Measurements from ENCODE around the gene DOK7. TPM values are rescaled to one million over a fixed set of nuclear protein-coding genes. Genes with fewer than 3 reads are reported as not detected.

Gene DOK7
- total RNA-seq, 1 experiment from 2014 or later: 7.6 TPM

DNA sequence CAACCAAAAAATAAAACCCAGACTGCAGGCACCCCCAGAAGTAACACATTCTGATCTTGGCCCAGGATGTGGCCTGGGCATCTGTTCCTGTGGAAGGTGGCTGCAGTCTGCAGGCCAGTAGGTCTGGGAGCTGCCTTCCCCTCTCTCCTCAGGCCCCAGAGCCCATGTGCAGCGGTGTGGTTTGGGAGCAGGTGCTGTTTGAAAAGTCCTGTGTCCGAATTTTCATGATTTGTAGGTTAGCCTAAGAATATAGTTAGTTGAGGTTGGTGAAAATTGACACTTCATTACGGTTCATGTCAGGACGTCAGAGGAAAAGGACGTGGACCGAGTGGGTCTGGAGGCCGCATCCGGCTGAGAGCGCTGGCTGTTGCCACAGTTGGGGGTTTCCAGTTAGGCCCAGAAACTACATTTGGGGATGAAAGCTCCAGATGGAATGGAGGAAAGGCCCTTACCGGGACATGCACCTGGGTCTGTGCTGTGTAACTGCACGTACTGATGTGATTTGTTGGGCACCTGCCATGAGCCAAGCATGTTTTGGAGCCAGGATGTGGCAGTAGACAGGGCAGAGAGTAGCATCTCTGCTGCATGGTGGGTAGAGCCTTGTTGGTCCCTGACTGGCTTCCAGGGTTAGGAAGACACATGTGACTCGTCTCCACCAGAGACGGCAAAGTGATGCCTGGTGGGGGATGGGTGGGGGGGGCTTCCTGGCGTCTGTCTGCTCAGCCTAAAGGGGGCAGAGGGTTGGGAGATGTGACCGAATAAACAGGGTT, 43.1 kb upstream of the DOK7 start:
- Histone ChIP-seq H3K79me2 (ENCODE audit: low read depth) (no peaks in the 10 kb centered on the region), H3K4me3 (no peak overlapping the region), H3K9me3 (ENCODE audit: insufficient read depth, low read depth) (no peaks in the 10 kb centered on the region), H3K36me3 (ENCODE audit: low read depth) (no peaks in the 10 kb centered on the region), H3K27me3 (ENCODE audit: insufficient read depth, low read depth) (no peaks in the 10 kb centered on the region), H3K4me1 (replicated peaks; ENCODE audit: insufficient read depth) (no peaks in the 10 kb centered on the region), H3K4me2 (no peak overlapping the region), H3F3A (ENCODE audit: insufficient read depth, low read depth) (no peaks in the 10 kb centered on the region), H3K27ac (no peak overlapping the region), H2AFZ (no peak overlapping the region), H4K20me1 (ENCODE audit: insufficient read depth) (no peaks in the 10 kb centered on the region), H3K9me2 (ENCODE audit: insufficient read depth) (no peaks in the 10 kb centered on the region)
- TF ChIP-seq CTCF (conservative IDR thresholded peaks at IDR 0.05) (no peak), EZH2 (IDR thresholded peaks at IDR 0.05; ENCODE audit: low read depth) (no peak)
- POLR2A ChIA-PET (ENCODE audit: unreplicated experiment): no interaction called here
- CTCF ChIA-PET: no interaction called here
- no peak for DNase-seq
- no TSS peak for BruUV-seq (replicated peaks)
- intact Hi-C loops (cut with micrococcal nuclease; ENCODE audit: unreplicated experiment): no loop called here

DNA sequence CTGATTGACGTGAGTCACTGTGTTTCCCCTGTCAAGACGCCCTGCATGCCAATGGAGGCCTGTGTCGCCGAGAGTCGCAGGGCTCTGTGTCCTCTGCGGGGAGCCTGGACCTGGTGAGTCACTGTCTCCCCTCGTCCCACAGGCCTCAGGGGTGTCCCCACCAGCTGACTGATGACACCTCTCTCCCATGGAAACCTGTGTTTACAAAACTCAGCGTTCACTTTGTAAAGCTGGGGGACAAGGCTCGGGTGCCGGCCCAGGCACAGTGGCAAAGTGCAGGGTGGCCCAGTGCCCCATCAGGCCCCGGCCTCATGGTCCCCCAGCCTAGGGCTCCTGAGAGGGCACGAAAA, 42.5 kb upstream of the DOK7 start:
- intact Hi-C loops (cut with micrococcal nuclease; ENCODE audit: unreplicated experiment): no loop called here
- Histone ChIP-seq H3K9me2 (ENCODE audit: insufficient read depth) (no peaks in the 10 kb centered on the region), H3K4me2 (no peak overlapping the region), H3K4me1 (replicated peaks; ENCODE audit: insufficient read depth) (no peaks in the 10 kb centered on the region), H3K27me3 (ENCODE audit: insufficient read depth, low read depth) (no peaks in the 10 kb centered on the region), H4K20me1 (ENCODE audit: insufficient read depth) (no peaks in the 10 kb centered on the region), H2AFZ (no peak overlapping the region), H3F3A (ENCODE audit: insufficient read depth, low read depth) (no peaks in the 10 kb centered on the region), H3K79me2 (ENCODE audit: low read depth) (no peaks in the 10 kb centered on the region), H3K27ac (no peak overlapping the region), H3K36me3 (ENCODE audit: low read depth) (no peaks in the 10 kb centered on the region), H3K4me3 (no peak overlapping the region), H3K9me3 (ENCODE audit: insufficient read depth, low read depth) (no peaks in the 10 kb centered on the region)
- no TSS peak for BruUV-seq (replicated peaks)
- TF ChIP-seq CTCF (conservative IDR thresholded peaks at IDR 0.05) (no peak), EZH2 (IDR thresholded peaks at IDR 0.05; ENCODE audit: low read depth) (no peak)
- ChIA-PET POLR2A (ENCODE audit: unreplicated experiment) (no interaction called here), CTCF (no interaction called here)
- no peak for DNase-seq

GRCh38 chr4:3420956-3421355, 42.1 kb upstream of the DOK7 start:
- POLR2A ChIA-PET (ENCODE audit: unreplicated experiment): no interaction called here
- H3K4me2 ChIP-seq: no peak overlapping the region

More at GRCh38 chr4:3420956-3421355, 42.1 kb upstream of the DOK7 start:
- Histone ChIP-seq H3K4me3 (no peak overlapping the region), H3K4me1 (replicated peaks; ENCODE audit: insufficient read depth) (no peaks in the 10 kb centered on the region), H2AFZ (no peak overlapping the region), H3F3A (ENCODE audit: insufficient read depth, low read depth) (no peaks in the 10 kb centered on the region), H3K79me2 (ENCODE audit: low read depth) (no peaks in the 10 kb centered on the region), H3K9me3 (ENCODE audit: insufficient read depth, low read depth) (no peaks in the 10 kb centered on the region), H3K9me2 (ENCODE audit: insufficient read depth) (no peaks in the 10 kb centered on the region), H3K27me3 (ENCODE audit: insufficient read depth, low read depth) (no peaks in the 10 kb centered on the region), H3K27ac (no peak overlapping the region), H3K36me3 (ENCODE audit: low read depth) (no peaks in the 10 kb centered on the region), H4K20me1 (ENCODE audit: insufficient read depth) (no peaks in the 10 kb centered on the region)
- intact Hi-C loops (cut with micrococcal nuclease; ENCODE audit: unreplicated experiment): no loop called here
- no peak for DNase-seq
- TF ChIP-seq EZH2 (IDR thresholded peaks at IDR 0.05; ENCODE audit: low read depth) (no peak), CTCF (conservative IDR thresholded peaks at IDR 0.05) (no peak)
- no TSS peak for BruUV-seq (replicated peaks)
- CTCF ChIA-PET: no interaction called here

Measured in PC-9 (cell line).